Right atrium auricular region (tissue), 2 donors: ENCODE measurements around the gene HCK. TPM values are rescaled to one million over a fixed set of nuclear protein-coding genes. Genes with fewer than 3 reads are reported as not detected.
"Not testable (repeated sequence)": the region's sequence is repeated elsewhere in the genome, so short reads cannot be mapped to it uniquely, and the experiment has no call there.

ENCODE experiments used
- DNase-seq: peaks from one replicate; pipeline ENCODE4 v3.0.0-alpha.2; 2019; ENCODE audit warnings: low spot score
- H3K27ac ChIP-seq, 2 donors: fragments of 200-600 bp; sonication (generic); 1 replicate in 1 of 2; 2 replicates in 1 of 2; pipeline ENCODE4 v1.5.1; 2016 to 2019
- H3K27me3 ChIP-seq, 2 donors: fragments of 200-600 bp; sonication (generic); one replicate each; pipeline versions ENCODE4 v1.5.1 to v1.6.0; 2017 to 2019
- H3K36me3 ChIP-seq: fragments of 200-600 bp; sonication (generic); one replicate; pipeline ENCODE4 v1.5.1; 2016
- H3K4me1 ChIP-seq, 2 donors: fragments of 200-600 bp; sonication (generic); one replicate each; pipeline versions ENCODE4 v1.5.1 to v1.6.0; 2017 to 2019
- H3K4me3 ChIP-seq, 2 donors: fragments of 200-600 bp; sonication (generic); 1 replicate in 1 of 2; 2 replicates in 1 of 2; pipeline ENCODE4 v1.5.1; 2017 to 2019; ENCODE audit warnings: mild to moderate bottlenecking in 1 of 2, moderate library complexity in 1 of 2
- H3K9me3 ChIP-seq, 2 donors: fragments of 200-600 bp; sonication (generic); one replicate each; pipeline ENCODE4 v1.5.1; 2019
- total RNA-seq, 2 donors: library from RNA; depleted of rRNA; stranded (reverse); fragments of >200 nt; gene quantifications; one replicate each; pipeline ENCODE4 v1.1.0, GENCODE V29; 2016
- TF ChIP-seq, protein P1 (sequence below), 2 donors: fragments of 200-600 bp; sonication (generic); IDR thresholded peaks; one replicate each; pipeline ENCODE4 v1.5.1; 2019; ENCODE audit warnings: antibody characterized with exemption in 2 of 2

Gene HCK
- total RNA-seq, 2 donors from 2014 or later, result 2.3 to 9.2 TPM

DNA sequence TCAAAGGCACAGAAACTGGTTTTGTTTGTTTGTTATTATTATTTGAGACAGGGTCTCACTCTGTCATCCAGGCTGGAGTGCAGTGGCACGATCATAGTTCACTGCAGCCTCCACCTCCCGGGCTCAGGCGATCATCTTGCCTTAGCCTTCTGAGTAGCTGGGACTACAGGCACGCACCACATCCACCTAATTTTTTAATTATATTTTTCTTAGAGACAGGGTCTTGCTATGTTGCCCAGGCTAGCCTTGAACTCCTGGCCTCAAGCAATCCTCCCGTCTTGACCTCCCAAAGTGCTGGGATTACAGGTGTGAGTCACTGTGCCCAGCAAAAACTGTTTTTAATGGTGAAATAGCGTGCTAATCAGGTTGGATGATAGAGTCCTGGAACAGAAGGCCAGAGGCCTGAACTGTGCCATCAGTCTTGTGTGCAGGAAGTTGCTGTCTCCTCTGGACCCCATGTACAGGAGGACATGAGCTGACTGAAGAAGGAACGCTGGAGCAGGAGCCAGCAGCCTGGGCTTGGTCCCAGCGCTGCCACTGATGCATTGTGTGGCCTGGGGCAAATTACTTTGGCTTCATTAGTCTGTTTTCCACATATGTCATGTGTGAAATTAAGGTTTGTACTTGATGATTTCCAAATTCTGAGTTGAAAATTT, 62.4 kb downstream of the HCK start:
- no peaks in the 10 kb centered on the region for H3K27me3 ChIP-seq

DNA sequence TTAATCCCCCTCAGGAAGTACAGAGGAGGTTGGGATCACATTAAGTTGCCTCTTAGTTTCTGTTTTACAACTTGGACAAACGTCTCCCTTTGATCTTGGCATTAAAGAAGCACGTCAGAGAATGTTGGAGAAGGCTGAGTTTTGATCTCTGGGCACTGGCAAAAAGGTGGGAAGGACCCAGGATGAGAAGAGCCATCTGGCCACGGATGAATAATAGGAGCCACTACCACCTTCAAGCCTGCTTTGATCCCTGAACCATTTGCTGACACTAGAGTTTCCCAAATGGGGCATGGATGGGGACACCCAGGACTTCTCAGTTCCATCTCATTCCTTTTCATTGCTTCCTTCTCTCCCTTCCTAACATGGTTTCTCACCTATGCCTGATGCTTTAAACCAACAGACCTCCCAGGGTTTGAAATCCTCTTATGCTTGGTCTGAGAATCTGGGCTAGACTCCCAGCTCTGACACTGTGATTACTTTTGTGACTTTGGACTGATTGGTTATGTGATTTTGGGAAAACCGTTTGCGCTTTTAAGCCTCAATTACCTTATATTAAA, 63.2 kb downstream of the HCK start:
- H3K4me3 ChIP-seq, result no peak overlapping the region
- H3K27ac ChIP-seq, result no peak overlapping the region
- no peaks in the 10 kb centered on the region for H3K27me3 ChIP-seq
- no peaks in the 10 kb centered on the region for H3K9me3 ChIP-seq
- peaks cover 0 to 48% of the 10 kb centered on the region in 2 donors for H3K4me1 ChIP-seq
- no peaks in the 10 kb centered on the region for H3K36me3 ChIP-seq
- TF ChIP-seq, protein P1, sequence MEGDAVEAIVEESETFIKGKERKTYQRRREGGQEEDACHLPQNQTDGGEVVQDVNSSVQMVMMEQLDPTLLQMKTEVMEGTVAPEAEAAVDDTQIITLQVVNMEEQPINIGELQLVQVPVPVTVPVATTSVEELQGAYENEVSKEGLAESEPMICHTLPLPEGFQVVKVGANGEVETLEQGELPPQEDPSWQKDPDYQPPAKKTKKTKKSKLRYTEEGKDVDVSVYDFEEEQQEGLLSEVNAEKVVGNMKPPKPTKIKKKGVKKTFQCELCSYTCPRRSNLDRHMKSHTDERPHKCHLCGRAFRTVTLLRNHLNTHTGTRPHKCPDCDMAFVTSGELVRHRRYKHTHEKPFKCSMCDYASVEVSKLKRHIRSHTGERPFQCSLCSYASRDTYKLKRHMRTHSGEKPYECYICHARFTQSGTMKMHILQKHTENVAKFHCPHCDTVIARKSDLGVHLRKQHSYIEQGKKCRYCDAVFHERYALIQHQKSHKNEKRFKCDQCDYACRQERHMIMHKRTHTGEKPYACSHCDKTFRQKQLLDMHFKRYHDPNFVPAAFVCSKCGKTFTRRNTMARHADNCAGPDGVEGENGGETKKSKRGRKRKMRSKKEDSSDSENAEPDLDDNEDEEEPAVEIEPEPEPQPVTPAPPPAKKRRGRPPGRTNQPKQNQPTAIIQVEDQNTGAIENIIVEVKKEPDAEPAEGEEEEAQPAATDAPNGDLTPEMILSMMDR (IDR thresholded peaks at IDR 0.05), result no peak
- no peak for DNase-seq

More for the DNA sequence above, 62.4 kb downstream of the HCK start:
- no peaks in the 10 kb centered on the region for H3K36me3 ChIP-seq
- no peak overlapping the region for H3K4me3 ChIP-seq
- no peaks in the 10 kb centered on the region for H3K9me3 ChIP-seq
- no peak for DNase-seq
- TF ChIP-seq, protein P1 (IDR thresholded peaks at IDR 0.05), result no peak
- H3K27ac ChIP-seq, result no peak overlapping the region
- H3K4me1 ChIP-seq, result peaks cover 0 to 51% of the 10 kb centered on the region in 2 donors

- Histone ChIP-seq H3K4me1 (peaks cover 0 to 41% of the 10 kb centered on the region in 2 donors), H3K36me3 (no peaks in the 10 kb centered on the region), H3K27me3 (no peaks in the 10 kb centered on the region), H3K9me3 (no peaks in the 10 kb centered on the region), H3K4me3 (no peak overlapping the region), H3K27ac (no peak overlapping the region)
- TF ChIP-seq, protein P1 (IDR thresholded peaks at IDR 0.05), result no peak
- DNase-seq, result no peak
These were observed 64.1 kb downstream of the HCK start for GRCh38 chr20:32116079-32116521.

- H3K9me3 ChIP-seq, H3K27me3 ChIP-seq, H3K36me3 ChIP-seq, H3K4me3 ChIP-seq, DNase-seq, H3K27ac ChIP-seq: not testable (repeated sequence)
- peaks cover 0 to 38% of the 10 kb centered on the region in 2 donors for H3K4me1 ChIP-seq
These were observed 64.8 kb downstream of the HCK start for GRCh38 chr20:32116796-32117195.

GRCh38 chr20:32118427-32118826, 66.4 kb downstream of the HCK start:
- not testable (repeated sequence) for DNase-seq, H3K36me3 ChIP-seq
- H3K4me1 ChIP-seq, result peaks cover 0 to 25% of the 10 kb centered on the region in 2 donors

GRCh38 chr20:32119734-32120133, 67.7 kb downstream of the HCK start:
- Histone ChIP-seq H3K27ac (no peak overlapping the region), H3K36me3 (no peaks in the 10 kb centered on the region), H3K9me3 (no peaks in the 10 kb centered on the region), H3K4me1 (peaks cover 0 to 21% of the 10 kb centered on the region in 2 donors), H3K4me3 (no peak overlapping the region), H3K27me3 (no peaks in the 10 kb centered on the region)
- DNase-seq, result no peak
- TF ChIP-seq, protein P1 (IDR thresholded peaks at IDR 0.05), result no peak

More at GRCh38 chr20:32118427-32118826, 66.4 kb downstream of the HCK start:
- H3K27ac ChIP-seq, H3K4me3 ChIP-seq, H3K9me3 ChIP-seq, H3K27me3 ChIP-seq: not testable (repeated sequence)

GRCh38 chr20:32121908-32122307, 69.9 kb downstream of the HCK start:
- not testable (repeated sequence) for H3K9me3 ChIP-seq, H3K4me3 ChIP-seq, H3K27ac ChIP-seq, H3K27me3 ChIP-seq, DNase-seq, H3K4me1 ChIP-seq, H3K36me3 ChIP-seq
